Measurements from ENCODE around the gene DCAF10. TPM values are rescaled to one million over a fixed set of nuclear protein-coding genes. Genes with fewer than 3 reads are reported as not detected.
"Not testable (repeated sequence)": the region's sequence is repeated elsewhere in the genome, so short reads cannot be mapped to it uniquely, and the experiment has no call there.

Gene DCAF10
- polyA plus RNA-seq, 5 donors, result 21.6 to 35.5 (median 32.5) TPM

DNA sequence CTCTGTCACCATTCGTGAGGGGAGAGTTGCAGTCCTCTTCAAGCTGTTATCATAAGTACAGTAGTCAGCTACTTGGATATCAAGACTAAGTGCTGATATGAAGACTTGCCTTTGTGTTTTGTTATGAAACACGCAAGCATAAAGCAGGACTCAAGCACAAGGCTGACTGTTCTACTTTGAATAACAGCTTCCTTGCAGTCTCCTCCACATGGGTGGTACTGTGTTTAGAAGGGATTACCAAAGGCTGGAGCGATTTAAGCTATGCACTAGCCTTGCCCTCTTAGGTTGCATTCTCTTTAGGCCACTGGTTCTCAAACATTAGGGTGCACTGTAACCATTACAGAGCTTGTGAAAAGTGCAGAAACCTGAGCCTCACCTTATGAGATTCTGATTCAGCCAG lies 61.9 kb downstream of the DCAF10 start:
- no peak for DNase-seq

DNA sequence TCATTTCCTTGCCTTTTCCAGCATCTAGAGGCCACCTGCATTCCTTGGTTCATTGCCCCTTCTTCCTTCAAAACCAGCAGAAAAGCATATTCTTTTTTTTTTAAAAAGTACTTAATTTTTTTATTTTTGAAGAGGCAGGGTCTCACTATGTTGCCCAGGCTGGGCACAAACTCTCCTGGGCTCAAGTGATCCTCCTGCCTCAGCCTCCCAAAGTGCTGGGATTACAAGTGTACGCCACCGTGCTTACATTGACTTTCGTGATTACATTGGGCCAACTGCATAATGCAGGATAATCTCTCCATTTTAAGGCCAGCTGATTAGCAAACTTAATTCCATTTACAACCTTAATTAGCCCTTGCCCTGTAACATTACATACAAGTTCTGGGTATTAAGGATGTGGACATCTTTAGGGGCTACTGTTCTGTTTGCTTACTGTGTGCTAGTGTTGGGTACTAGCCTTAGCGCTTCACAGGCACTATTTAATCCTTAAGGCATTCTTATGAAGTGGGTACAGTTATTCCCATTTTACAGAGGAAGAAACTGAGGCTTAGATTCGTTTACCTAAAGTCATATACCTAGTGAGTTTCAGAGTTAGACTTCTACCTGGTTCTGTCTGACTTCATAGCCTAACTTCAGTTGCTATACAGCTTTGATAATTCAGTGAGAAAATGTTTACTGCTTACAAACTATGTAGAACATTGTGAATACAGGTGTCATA lies 69.6 kb downstream of the DCAF10 start:
- no peak for DNase-seq

DNA sequence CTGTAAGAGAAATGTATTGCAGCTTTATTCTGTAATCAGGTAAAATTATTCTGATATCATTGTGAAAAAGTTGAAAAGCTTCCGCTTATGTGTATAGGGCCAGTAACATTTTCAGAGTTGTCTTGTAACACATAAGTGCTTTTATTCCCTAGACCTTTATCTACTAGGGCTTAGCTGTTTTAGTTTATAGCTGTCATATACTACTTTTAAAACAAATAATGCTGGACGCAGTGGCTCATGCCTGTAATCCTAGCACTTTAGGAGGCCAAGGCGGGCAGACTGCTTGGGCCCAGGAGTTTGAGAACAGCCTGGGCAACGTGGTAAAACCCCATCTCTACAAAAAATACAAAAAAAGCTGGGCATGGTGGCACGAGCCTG lies 70.2 kb downstream of the DCAF10 start:
- no peak for DNase-seq

DNA sequence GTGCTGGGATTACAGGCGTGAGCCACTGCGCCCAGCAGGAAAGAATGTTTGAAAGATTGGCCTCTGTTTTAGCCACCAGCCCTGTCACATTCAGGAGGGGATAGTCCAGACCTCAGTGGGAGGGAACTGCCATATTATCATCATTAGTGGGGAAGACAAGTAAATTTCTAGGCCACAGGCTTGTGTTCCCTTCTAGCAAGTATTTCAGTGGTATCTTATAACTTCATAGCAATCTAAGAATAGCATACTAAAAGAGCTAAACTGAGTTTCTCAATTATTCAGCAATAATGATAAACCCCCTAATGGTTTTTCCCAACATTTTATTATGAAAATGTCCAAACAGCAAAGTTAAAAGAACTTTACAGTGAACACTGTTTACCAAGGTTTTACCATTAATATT lies 73.4 kb downstream of the DCAF10 start:
- DNase-seq, result no peak

DNA sequence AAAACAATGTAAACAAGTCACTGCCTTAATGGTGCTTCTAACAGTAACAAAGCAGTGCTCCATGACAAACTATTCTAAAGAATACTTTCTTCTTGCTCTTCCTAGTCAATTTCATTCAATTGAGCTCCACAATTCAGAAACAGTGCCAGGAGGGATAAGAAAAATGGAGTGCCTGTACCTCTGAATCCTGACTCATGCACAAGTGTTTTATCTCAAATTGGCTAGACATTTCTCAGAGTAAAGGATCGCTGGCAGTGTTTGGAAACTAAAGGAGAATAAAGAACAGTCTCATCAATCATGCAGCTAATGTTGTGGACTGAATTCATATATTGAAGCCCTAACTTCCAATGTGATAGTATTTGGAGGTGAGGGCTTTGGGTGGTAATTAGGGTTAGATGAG lies 75.8 kb downstream of the DCAF10 start:
- DNase-seq, result no peak

DNA sequence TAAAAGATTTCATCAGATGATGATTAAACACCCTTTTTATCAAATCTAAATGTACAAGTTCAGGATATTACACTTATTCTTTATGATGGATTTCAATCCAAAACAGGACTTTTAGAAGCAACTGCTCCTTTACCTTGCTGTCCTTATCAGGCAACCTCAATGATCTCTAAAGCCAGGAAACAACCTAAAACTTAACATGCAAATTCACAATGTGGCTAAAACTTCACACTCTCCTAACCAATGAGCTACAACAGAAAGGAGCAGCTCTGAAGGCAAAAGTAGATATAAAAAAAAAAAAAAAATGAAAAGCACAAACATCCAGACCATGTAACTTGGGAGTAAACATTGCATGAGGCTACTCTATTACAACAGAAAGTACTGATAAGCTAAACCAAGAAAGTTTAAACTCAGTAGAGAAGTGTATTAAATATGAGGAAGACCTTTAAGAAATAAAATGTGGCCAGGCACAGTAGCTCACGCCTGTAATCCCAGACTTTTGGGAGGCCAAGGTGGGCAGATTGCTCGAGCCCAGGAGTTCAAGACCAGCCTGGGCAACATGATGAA lies 80.4 kb downstream of the DCAF10 start:
- DNase-seq, result no peak

DNA sequence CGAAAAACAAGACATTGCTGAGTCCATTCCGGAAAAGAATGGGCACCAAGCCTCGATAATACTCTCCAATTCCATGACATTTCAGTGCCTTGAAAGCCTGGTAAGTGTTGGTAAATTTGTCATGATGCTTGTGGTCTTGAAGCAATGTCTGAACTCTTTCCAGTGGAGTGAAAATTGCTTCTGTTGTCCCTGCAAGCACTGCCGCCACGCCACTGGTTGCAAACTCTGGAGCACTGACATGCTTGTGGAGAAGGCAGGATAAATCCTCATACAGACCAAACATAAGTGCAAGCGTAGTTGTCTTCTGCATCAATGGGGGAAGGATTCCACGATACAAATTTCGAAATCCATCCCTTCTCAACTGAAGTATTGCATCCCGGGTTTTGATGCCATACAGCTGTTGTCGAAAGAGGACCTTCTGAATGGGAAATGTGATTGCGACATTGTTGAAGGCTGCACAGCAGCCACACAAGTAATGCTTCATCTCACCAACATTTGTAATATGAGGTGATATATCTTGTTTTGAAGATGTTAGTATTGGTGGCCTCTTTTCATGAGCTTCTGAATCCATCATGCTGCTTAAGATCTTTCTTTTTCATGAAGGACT lies 87.5 kb downstream of the DCAF10 start:
- peak; percentile 62 to 67 for DNase-seq

DNA sequence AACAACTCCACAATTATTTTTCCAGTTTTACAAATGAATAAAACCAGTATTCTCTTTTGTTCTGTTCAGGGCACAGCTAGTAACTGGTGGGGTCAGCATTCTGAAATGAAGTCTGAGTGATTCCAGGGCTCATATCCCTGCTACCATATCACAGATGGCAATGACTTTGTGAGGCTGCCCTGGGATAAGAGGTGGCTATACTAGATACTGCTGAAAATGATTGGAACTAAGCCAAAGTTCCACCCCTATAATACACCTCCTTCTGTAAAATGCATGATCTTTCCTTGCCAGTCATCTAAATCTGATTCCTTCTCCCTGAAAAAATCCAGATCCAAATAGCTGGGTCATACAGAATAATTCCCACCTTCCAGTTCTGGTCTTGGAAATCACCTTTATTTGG lies 88.9 kb downstream of the DCAF10 start:
- no peak for DNase-seq

DNA sequence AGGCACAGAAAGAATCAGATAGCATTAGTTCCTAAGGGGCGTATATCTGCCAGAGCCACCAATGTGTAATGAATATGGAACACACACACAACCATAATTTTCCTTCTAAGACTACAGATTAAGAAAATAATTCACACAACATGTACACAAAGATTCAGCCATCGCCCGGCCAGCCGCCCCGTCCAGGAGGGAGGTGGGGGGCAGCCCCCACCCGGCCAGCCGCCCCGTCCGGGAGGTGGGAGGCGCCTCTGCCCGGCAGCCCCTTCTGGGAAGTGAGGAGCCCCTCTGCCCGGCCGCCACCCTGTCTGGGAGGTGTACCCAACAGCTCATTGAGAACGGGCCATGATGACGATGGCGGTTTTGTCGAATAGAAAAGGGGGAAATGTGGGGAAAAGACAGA lies 90.4 kb downstream of the DCAF10 start:
- DNase-seq, result not testable (repeated sequence)

DNA sequence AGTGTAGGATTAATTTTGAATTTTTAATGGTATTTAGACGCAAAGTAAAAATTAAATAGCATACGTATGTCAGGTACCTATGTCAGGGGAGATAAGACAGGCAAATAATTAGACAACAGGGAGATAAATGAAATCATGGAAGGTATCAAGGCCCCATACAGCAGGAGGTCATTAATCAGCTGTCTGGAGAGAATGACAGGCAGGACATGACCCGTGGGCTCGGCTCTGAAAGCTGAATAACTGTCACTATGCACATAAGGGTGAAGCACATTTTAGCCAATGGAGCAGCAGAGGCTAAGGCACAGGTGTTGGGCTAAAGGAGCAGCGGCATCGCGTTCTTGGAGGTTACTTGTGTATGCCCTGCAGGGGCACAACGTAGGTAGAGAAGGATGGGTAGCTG lies 91.5 kb downstream of the DCAF10 start:
- DNase-seq, result no peak

DNA sequence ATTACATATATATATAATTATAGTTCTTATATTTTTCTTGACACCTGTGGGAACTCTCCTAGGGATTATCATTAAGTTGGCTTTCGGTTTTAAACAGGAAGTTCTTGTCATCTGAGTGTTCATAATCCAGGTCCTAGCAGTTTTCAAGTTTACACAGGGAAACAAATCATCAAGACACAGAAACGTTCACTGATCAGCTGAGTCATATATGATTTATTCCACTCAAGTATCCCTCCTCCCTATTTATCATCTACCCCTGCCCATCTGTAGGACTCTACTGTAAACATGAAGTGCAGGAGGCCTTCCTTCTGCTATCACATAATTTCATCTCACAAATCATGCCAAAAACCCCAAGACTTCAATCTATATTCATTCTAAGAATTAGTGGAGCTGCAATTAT lies 97.1 kb downstream of the DCAF10 start:
- no peak for DNase-seq

DNA sequence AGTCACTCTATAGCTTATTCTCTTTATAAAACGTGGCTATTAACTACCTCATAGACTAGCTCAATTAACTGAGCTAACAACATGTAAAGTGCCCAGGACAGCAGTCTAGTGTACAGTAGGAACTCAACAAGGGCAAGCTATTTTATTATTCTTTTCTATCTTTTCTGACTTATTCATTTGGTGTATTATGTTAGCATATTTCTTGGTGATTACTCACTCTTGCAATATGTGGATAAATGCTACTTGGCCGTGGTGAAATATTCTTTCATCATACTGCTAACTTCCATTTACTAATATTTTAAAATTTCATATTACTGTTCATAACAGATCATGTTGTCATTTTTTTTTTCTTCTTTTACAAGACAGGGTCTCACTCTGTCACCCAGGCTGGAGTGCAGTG lies 98.4 kb downstream of the DCAF10 start:
- DNase-seq, result no peak

DNA sequence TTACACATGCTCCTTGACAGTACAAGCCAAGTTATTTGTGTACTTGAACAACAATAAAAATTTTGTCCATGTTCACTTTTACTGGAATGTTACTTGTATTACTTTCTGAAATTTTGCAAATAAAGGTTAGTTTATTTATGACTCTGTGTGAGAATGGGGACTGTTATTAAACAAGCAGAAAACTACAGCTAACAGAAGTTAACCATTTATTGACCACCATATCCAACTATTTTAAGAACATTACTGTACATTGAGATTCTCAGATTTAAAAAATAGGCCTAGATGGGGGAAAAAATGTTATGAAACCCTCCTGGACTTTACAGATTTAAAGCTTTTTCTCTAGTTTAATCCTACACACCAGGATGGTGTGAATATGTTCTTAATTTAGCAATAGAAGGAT lies 101.5 kb downstream of the DCAF10 start:
- DNase-seq, result no peak

DNA sequence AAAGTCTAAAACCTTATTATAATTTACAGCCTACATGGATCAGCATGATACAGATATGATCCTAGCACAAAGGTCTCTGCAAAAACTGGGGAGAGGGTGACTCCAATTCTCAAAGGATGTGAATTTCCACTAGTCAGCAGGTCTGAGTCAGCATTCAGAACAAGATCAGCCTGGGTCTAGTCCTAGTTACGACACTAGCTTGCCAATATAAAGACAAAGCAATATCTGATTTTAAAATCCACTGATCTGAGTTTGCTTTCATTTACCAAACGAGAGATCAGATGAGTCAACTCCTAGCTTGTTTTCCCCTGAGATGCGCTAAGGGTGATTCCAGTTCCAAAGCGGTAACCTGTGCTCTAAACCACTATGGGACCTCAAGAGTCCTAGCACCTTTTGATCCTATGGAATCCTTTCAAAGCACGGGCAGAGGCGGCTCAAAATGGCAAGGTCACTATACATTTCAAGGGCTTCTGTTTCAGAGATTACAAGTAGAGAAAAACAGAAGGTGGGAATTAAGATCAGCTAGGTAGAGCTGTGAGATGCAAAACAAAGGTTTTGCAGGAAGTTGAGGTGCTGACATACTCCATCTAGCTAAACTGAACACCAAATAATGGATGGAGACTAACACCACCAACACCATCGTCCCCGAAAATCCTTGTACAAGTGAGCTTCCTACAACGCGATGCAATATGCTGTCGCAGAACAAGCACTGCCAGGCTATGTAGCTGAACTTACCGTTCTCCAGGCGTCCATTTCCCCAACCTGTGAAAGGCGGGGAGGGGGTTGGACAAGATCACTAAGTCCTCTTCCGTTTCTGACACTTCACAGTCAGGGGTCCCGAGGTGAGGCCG lies 102.4 kb downstream of the DCAF10 start:
- DNase-seq, result no peak

DNA sequence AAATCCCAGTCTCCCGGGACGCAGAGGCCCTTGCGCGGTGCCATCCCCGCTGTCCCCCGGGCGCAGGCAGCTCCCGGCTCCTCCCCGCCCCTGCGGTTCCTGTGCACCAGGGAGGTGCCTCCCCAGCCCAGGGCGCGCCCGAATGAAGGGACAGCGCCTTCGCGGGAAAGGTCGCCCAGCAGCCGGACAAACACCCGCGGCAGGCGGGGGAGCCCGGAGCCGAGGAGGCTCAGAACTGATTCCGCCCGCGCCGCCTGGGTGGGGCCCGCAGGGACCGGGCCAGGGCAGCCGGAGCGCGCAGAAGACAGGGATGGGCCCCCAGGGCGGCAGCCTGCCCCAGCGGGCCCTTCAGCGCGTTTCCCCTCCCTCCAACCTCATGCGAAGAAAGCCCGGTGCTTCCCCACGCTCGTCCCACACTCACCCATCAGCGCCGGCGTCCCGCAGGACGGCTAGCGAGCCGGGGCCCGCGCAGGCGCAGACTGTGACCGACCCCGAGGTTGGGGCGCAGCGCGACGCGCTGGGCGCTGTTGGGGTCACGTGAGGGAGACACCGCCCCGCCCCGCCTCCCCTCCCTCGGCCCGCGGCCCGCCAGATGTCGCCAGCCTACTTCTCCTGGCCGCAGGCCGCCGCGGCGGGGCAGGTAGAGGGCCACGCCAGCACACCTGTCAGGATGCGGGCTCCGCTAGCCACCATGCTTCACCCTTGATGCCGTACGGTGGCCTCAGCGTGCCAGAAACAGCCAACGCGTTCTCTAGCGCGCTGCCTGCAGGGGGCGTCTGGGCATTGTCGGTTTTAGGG lies 103.2 kb downstream of the DCAF10 start, which contains the start of gene SLC25A51:
Gene SLC25A51, minus strand, starts transcription at position 481 of the 798 bp plus-strand sequence. CDS start 15,577 bp downstream, outside the sequence.
- peak; percentile 95 for DNase-seq

DNA sequence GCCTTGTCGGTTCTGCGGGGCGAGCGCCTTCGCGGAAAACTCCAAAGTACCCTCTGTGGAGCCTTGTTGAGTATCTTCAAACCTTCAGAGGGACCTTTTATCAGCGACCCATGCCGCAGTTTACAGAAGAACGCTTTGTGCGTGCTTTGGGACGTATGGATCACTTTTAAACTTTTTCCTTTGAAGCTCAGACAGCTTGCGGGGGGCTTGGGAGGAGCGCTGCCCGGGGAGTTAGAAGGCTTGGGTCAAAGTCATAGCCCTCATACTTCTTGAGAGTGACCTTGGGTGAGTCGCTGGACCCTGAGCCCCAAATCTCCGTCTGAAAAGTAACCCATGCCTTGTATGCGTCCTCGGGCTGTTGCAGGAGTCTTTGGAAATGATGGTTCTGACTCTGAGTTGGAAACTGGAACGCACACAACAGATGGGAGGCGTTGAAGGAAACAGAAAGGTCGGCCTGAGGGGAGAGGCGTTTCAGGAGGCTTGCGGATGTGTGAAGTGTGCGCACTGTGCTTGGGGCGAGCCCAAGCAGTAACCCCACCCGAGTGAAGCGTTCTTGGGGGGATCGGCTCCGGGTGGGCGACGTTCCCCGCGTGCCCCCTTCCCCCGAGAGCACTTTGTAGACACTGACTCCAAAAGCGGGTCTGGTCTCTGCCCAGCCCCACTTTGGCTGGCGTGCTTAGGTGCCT lies 104.0 kb downstream of the DCAF10 start:
- DNase-seq, result no peak

DNA sequence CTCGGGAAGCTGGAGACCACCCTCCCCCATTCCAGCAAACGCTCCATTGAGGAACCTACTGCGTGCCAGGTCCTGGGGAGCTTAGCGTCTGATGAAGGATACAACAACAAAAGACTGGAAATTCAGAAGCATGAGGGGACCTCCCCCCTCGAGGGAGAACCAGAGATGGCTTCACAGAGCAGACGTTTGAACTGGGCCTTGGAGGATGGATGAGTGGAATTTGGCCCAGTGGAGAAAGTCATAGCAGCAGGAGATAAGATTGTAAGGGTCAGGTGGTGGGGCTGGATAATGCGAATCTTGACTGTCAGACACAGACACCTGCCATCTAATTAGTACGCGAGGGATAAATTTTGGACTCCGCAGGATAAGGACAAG lies 104.5 kb downstream of the DCAF10 start:
- no peak for DNase-seq

DNA sequence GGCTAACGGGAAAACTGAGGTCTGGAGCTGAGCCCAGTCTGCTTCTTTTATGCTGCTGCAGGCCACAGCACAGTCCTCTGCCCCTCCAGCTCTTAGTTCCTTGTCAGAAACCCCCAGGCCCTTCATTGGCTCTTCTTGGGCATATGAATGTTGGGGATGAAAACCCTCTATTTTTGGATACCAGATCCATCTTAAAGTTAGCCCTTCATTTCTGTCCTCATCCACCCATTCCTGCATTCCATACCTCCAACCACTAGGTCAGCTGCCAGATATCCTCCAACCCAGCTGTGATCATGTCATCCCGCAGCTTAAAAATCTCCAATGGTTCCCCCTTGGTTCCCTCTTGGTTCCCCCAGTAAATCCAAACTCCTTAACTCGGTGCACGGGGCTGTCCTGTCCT lies 105.2 kb downstream of the DCAF10 start:
- no peak for DNase-seq

DNA sequence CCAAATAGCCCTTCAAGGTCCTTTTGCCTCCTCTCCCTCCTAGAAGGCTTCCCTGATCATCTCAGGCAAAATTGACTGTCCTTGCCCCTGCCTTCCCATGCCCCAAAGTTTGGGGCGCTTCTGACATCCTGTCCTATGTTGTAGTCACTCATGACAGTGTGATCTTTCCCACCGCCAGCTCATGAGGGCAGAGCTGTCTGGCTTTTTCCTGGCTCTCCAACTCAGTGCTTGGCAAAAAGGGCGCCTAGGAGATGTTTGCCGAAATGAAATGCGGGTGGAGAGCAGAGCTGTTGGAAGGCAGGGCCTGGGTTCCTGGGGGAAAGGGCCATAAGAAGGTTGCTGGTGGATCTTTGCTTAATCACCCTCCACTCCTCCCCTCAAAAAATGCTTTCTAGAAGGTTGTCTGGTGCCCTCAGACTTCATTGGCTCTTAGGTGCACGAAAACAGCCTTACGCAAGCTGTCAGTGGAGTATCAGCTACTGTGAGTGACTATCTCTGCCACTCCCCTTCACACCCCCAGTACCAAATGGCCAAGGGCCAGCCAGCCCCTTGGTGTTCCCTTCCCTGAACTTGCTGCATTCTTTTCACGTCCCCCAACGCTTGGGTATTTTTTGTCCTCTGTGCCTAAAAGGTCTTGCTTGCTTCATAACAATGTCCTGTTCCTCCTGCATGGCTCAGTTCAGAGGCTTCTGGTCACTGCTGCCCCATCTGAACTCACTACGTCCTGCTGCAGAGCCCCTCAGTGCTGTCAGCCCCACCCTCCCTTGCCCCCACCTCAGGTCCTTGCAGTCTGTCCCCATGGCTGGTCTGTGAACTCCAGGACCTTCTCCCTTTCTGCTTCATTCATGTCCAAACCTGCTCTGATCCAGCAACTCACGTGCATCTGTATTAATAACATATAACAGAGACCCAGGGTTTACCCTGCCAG lies 106.0 kb downstream of the DCAF10 start:
- DNase-seq, result no peak

DNA sequence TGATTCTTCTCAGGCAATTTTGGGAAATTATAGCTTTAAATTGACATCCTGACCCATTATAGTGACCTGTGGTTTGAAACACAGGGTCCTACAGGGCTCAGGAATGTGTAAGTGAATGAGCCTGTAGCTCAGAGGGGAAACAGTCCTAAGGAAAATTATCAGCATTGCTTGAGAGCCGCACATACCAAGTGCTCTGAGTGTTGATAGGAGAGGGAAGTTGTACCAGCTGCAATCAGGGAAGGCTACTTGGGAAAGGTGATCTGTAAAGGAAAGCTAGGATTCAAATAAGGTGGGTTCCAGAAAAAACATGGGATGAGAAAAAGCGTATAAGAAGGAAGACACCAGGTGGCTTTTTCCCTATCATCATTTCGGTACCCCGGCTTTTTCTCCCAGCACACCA lies 107.7 kb downstream of the DCAF10 start:
- no peak for DNase-seq

All from right lung (tissue), 5 donors.